Measurements from ENCODE around the gene BNC2.

Gene BNC2

GRCh38 chr9:16661816-16662215 lies 208.7 kb downstream of the BNC2 start:
- Histone ChIP-seq H2AFZ (ENCODE audit: low read length) (no peak overlapping the region), H3K9ac (ENCODE audit: low read length) (no peak overlapping the region), H3K27me3 (replicated peaks; ENCODE audit: insufficient read depth, low read length) (no peaks in the 10 kb centered on the region), H3K36me3 (replicated peaks; ENCODE audit: insufficient read depth, low read length) (no peaks in the 10 kb centered on the region), H3K9me2 (replicated peaks; ENCODE audit: insufficient read depth, low read length) (no peaks in the 10 kb centered on the region), H3K4me2 (ENCODE audit: low read depth, low read length) (no peak overlapping the region), H3F3A (ENCODE audit: insufficient read depth, low read length) (no peaks in the 10 kb centered on the region), H3K4me3 (ENCODE audit: low read length) (no peak overlapping the region), H3K9me3 (replicated peaks; ENCODE audit: insufficient read depth, low read length) (no peaks in the 10 kb centered on the region), H3K79me2 (ENCODE audit: low read length) (no peaks in the 10 kb centered on the region), H3K4me1 (ENCODE audit: low read length) (peaks cover 8% of the 10 kb centered on the region), H4K20me1 (ENCODE audit: insufficient read depth, low read length) (no peaks in the 10 kb centered on the region), H3K27ac (ENCODE audit: low read length) (no peak overlapping the region)
- DNase-seq = no peak
- TF ChIP-seq EZH2phosphoT487 (IDR thresholded peaks at IDR 0.05; ENCODE audit: low read length) (no peak), EZH2 (optimal IDR thresholded peaks at IDR 0.05; ENCODE audit: low read depth, low read length) (no peak), CTCF (IDR thresholded peaks at IDR 0.05; ENCODE audit: low read length) (no peak)

- Histone ChIP-seq H3K4me1 (ENCODE audit: low read length) (peaks cover 23% of the 10 kb centered on the region), H4K20me1 (ENCODE audit: insufficient read depth, low read length) (no peaks in the 10 kb centered on the region), H3K9me2 (replicated peaks; ENCODE audit: insufficient read depth, low read length) (no peaks in the 10 kb centered on the region), H3K36me3 (replicated peaks; ENCODE audit: insufficient read depth, low read length) (no peaks in the 10 kb centered on the region), H3K4me3 (ENCODE audit: low read length) (no peak overlapping the region), H3K9me3 (replicated peaks; ENCODE audit: insufficient read depth, low read length) (no peaks in the 10 kb centered on the region), H3K9ac (ENCODE audit: low read length) (no peak overlapping the region), H3K79me2 (ENCODE audit: low read length) (no peaks in the 10 kb centered on the region), H3K27ac (ENCODE audit: low read length) (no peak overlapping the region), H3K27me3 (replicated peaks; ENCODE audit: insufficient read depth, low read length) (no peaks in the 10 kb centered on the region), H3K4me2 (ENCODE audit: low read depth, low read length) (no peak overlapping the region), H3F3A (ENCODE audit: insufficient read depth, low read length) (0 out of 2 replicates have a peak, but pooled peaks cover 3% of the 10 kb centered on the region), H2AFZ (ENCODE audit: low read length) (no peak overlapping the region)
- no peak for TF ChIP-seq EZH2phosphoT487 (IDR thresholded peaks at IDR 0.05; ENCODE audit: low read length)
- no peak for TF ChIP-seq EZH2 (optimal IDR thresholded peaks at IDR 0.05; ENCODE audit: low read depth, low read length)
- no peak for TF ChIP-seq CTCF (IDR thresholded peaks at IDR 0.05; ENCODE audit: low read length)
- no peak for DNase-seq
These were observed 211.4 kb downstream of the BNC2 start for GRCh38 chr9:16659096-16659495.

- Histone ChIP-seq H3K27ac (ENCODE audit: low read length) (peak overlapping the region; percentile 13; the same call in 1 of the 2 replicates), H3F3A (ENCODE audit: insufficient read depth, low read length) (0 out of 2 replicates have a peak, but pooled peaks cover 3% of the 10 kb centered on the region), H3K9me3 (replicated peaks; ENCODE audit: insufficient read depth, low read length) (no peaks in the 10 kb centered on the region), H4K20me1 (ENCODE audit: insufficient read depth, low read length) (no peaks in the 10 kb centered on the region), H3K4me2 (ENCODE audit: low read depth, low read length) (no peak overlapping the region), H3K9ac (ENCODE audit: low read length) (no peak overlapping the region), H3K9me2 (replicated peaks; ENCODE audit: insufficient read depth, low read length) (no peaks in the 10 kb centered on the region), H2AFZ (ENCODE audit: low read length) (no peak overlapping the region), H3K79me2 (ENCODE audit: low read length) (no peaks in the 10 kb centered on the region), H3K36me3 (replicated peaks; ENCODE audit: insufficient read depth, low read length) (no peaks in the 10 kb centered on the region), H3K4me3 (ENCODE audit: low read length) (no peak overlapping the region), H3K27me3 (replicated peaks; ENCODE audit: insufficient read depth, low read length) (no peaks in the 10 kb centered on the region), H3K4me1 (ENCODE audit: low read length) (peaks cover 23% of the 10 kb centered on the region)
- DNase-seq = no peak
- TF ChIP-seq EZH2phosphoT487 (IDR thresholded peaks at IDR 0.05; ENCODE audit: low read length) (no peak), CTCF (IDR thresholded peaks at IDR 0.05; ENCODE audit: low read length) (no peak), EZH2 (optimal IDR thresholded peaks at IDR 0.05; ENCODE audit: low read depth, low read length) (no peak)
These were observed 213.9 kb downstream of the BNC2 start for GRCh38 chr9:16656432-16657169.

All from MM.1S (cell line).